ENCODE measurements around the gene ADH7. TPM values are rescaled to one million over a fixed set of nuclear protein-coding genes. Genes with fewer than 3 reads are reported as not detected.
A peak's percentile ranks its signal among the peaks of the same experiment; 100 is the strongest.
"Not testable (repeated sequence)": the region's sequence is repeated elsewhere in the genome, so short reads cannot be mapped to it uniquely, and the experiment has no call there.

Gene ADH7
- total and polyA plus RNA-seq, 2 of the 13 experiments (the other 11 are each of a cell fraction or from before 2014, with no cell fraction given), result not detected

DNA sequence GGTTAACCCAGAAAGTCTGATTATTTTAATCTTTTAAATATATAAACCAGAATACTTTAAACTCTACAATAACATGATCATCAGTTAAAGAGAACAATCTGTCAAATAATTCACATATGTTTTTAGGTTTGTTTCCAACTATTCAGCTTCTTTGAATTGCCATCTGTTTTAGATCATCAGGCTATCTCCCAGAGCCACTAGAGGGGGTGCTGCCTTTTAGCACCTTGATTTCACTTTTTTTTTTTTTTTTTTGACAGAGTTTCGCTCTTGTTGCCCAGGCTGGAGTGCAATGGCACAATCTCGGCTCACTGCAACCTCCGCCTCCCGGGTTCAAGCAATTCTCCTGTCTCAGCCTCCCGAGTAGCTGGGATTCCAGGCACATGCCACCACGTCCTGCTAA lies 57.8 kb downstream of the ADH7 start (continued):
- TF ChIP-seq, protein P1, sequence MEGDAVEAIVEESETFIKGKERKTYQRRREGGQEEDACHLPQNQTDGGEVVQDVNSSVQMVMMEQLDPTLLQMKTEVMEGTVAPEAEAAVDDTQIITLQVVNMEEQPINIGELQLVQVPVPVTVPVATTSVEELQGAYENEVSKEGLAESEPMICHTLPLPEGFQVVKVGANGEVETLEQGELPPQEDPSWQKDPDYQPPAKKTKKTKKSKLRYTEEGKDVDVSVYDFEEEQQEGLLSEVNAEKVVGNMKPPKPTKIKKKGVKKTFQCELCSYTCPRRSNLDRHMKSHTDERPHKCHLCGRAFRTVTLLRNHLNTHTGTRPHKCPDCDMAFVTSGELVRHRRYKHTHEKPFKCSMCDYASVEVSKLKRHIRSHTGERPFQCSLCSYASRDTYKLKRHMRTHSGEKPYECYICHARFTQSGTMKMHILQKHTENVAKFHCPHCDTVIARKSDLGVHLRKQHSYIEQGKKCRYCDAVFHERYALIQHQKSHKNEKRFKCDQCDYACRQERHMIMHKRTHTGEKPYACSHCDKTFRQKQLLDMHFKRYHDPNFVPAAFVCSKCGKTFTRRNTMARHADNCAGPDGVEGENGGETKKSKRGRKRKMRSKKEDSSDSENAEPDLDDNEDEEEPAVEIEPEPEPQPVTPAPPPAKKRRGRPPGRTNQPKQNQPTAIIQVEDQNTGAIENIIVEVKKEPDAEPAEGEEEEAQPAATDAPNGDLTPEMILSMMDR (CRISPR knock-in tag; IDR thresholded peaks at IDR 0.05), result peak; percentile 63
- peak; percentile 37; the same call in 1 of the 2 replicates for TF ChIP-seq SMC3 (IDR thresholded peaks at IDR 0.05; ENCODE audit: low read length)

DNA sequence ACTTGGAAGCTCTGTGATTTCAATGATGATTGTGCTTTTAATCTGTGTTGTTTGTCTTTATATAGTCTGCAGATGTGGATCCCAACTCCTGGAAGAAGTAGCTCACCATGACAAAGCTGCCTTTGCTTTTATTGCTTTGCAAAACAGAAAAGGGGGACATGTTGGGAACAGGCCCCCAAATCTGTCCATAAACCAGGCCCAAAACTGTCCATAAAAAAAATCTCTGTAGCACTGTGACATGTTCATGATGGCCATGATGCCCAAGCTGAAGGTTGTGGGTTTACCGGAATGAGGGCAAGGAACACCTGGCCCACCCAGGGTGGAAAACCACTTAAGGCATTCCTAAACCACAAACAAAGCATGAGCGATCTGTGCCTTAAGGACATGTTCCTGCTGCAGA lies 62.7 kb downstream of the ADH7 start:
- H4K20me1 ChIP-seq (ENCODE audit: insufficient read depth, low read length); ATAC-seq; in situ Hi-C loops (cut with HindIII; ENCODE audit: extremely low pct_ligation_motif_present, low pct_unique_long_range_greater_than_20kb); H3K4me1 ChIP-seq (ENCODE audit: insufficient read depth, low read length); H3K4me3 ChIP-seq (replicated peaks in 1 of 3; ENCODE audit: insufficient read depth in 1 of 3, low read depth in 2 of 3, low read length in 3 of 3); CTCF ChIA-PET (ENCODE audit: low intra/inter-chr PET ratio, low total read pairs); intact Hi-C loops (cut with micrococcal nuclease; ENCODE audit: unreplicated experiment); H3K4me2 ChIP-seq (ENCODE audit: low read depth, low read length); H3K27ac ChIP-seq (ENCODE audit: extremely low read length, insufficient read depth, low read length); BruUV-seq (replicated peaks); H3K36me3 ChIP-seq (replicated peaks in 1 of 2; ENCODE audit: control insufficient read depth in 1 of 2, insufficient read depth in 2 of 2, low read length in 2 of 2); FAIRE-seq; H3K27me3 ChIP-seq (ENCODE audit: control insufficient read depth in 1 of 2, insufficient read depth in 2 of 2, low read length in 2 of 2); H2AFZ ChIP-seq (ENCODE audit: low read length); H3K9ac ChIP-seq (ENCODE audit: insufficient read depth, low read depth, low read length); DNase-seq (ENCODE audit: low spot score); H3K79me2 ChIP-seq (ENCODE audit: insufficient read depth, low read length); POLR2A ChIA-PET: not testable (repeated sequence)
- peaks cover 25% of the 10 kb centered on the region for H3K9me3 ChIP-seq (ENCODE audit: low read length)
- 96% methylated on average over 2 of the region's 2 CpGs for WGBS (ENCODE audit: low lambda C conversion rate)
- peak; percentile 99 for TF ChIP-seq ZNF816 (CRISPR knock-in tag; IDR thresholded peaks at IDR 0.05; ENCODE audit: borderline replicate concordance)
- peak; percentile 79; the same call in 1 of the 2 replicates for TF ChIP-seq ZNF761 (CRISPR knock-in tag; conservative IDR thresholded peaks at IDR 0.05)

DNA sequence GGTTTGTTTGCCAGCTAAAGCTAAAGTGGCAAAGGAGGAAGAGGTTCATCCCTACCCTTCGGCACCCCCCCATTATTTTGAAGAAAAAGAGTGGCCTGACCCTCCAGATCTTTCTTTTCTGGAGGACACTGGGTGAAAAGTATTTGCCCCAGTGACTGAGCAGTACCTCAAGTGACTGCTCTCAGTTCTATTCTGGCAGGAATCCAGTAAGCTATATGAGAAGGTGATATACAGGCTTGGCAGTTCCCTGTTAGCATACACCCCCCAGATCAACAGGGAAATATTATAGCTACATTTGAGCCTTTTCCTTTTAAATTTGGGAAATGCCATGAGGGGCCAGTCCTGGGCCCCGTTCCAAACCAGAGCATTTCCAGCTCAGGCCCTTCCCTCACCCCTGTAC lies 67.3 kb downstream of the ADH7 start:
- POLR2A ChIA-PET; in situ Hi-C loops (cut with HindIII; ENCODE audit: extremely low pct_ligation_motif_present, low pct_unique_long_range_greater_than_20kb): not testable (repeated sequence)

More for the DNA sequence above, 67.3 kb downstream of the ADH7 start:
- intact Hi-C loops (cut with micrococcal nuclease; ENCODE audit: unreplicated experiment); H3K27me3 ChIP-seq (ENCODE audit: control insufficient read depth in 1 of 2, insufficient read depth in 2 of 2, low read length in 2 of 2); H3K9ac ChIP-seq (ENCODE audit: insufficient read depth, low read depth, low read length); H3K79me2 ChIP-seq (ENCODE audit: insufficient read depth, low read length); H2AFZ ChIP-seq (ENCODE audit: low read length); FAIRE-seq; CTCF ChIA-PET (ENCODE audit: low intra/inter-chr PET ratio, low total read pairs); DNase-seq (ENCODE audit: low spot score); H3K27ac ChIP-seq (ENCODE audit: extremely low read length, insufficient read depth, low read length); BruUV-seq (replicated peaks); H3K4me3 ChIP-seq (replicated peaks in 1 of 3; ENCODE audit: insufficient read depth in 1 of 3, low read depth in 2 of 3, low read length in 3 of 3); ATAC-seq; H4K20me1 ChIP-seq (ENCODE audit: insufficient read depth, low read length); H3K4me1 ChIP-seq (ENCODE audit: insufficient read depth, low read length); H3K4me2 ChIP-seq (ENCODE audit: low read depth, low read length); H3K36me3 ChIP-seq (replicated peaks in 1 of 2; ENCODE audit: control insufficient read depth in 1 of 2, insufficient read depth in 2 of 2, low read length in 2 of 2): not testable (repeated sequence)
- peaks cover 10% of the 10 kb centered on the region for H3K9me3 ChIP-seq (ENCODE audit: low read length)
- 7% methylated on average over 2 of the region's 2 CpGs for WGBS (ENCODE audit: low lambda C conversion rate)

Measured in HepG2 (cell line).